ENCODE results near the gene ANKRD66.

DNA sequence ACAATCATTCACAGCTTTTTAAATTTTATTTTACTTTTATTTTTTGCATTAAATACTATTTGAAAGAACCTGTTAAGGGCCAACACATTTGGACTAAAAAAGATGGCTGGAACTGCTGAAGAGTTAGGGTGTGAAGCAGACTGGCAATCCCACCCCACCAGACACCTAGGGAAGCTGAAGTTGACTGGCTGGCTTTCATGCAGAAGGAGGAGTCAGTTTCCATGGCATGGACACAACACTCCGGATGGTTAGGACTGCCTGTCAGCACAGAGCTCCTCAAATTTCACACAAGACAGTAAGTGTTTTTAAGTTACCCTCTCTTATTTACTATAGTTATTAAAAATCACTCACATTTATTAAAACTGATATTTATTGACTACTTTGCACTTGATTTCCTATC is at the start of gene ANKRD66:
- TF ChIP-seq, protein P1, sequence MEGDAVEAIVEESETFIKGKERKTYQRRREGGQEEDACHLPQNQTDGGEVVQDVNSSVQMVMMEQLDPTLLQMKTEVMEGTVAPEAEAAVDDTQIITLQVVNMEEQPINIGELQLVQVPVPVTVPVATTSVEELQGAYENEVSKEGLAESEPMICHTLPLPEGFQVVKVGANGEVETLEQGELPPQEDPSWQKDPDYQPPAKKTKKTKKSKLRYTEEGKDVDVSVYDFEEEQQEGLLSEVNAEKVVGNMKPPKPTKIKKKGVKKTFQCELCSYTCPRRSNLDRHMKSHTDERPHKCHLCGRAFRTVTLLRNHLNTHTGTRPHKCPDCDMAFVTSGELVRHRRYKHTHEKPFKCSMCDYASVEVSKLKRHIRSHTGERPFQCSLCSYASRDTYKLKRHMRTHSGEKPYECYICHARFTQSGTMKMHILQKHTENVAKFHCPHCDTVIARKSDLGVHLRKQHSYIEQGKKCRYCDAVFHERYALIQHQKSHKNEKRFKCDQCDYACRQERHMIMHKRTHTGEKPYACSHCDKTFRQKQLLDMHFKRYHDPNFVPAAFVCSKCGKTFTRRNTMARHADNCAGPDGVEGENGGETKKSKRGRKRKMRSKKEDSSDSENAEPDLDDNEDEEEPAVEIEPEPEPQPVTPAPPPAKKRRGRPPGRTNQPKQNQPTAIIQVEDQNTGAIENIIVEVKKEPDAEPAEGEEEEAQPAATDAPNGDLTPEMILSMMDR (IDR thresholded peaks at IDR 0.05), result no peak
- TF ChIP-seq POLR2AphosphoS5 (IDR thresholded peaks at IDR 0.05; ENCODE audit: insufficient read depth in 1 of 2, low read depth in 1 of 2) (no peak), POLR2A (IDR thresholded peaks at IDR 0.05) (no peak)
